A549 (cell line): ENCODE results near the gene SPATA2L.

Source experiments
- CTCF ChIP-seq: fragments of >200 bp; sonication (Bioruptor Twin); formaldehyde crosslinking; IDR thresholded peaks from 3 replicates; pipeline ENCODE4 v1.5.1; 2016
- EP300 ChIP-seq, 2 experiments: fragments of >200 bp; sonication (Bioruptor Twin); formaldehyde crosslinking; IDR thresholded peaks; 2 replicates in 1 of 2; 3 replicates in 1 of 2; pipeline ENCODE4 v1.6.1; 2016 to 2017
- HOXA7 ChIP-seq: fragments of 250-450 bp; sonication (Bioruptor Pico); IDR thresholded peaks from 2 replicates; pipeline ENCODE4 v1.5.0; 2020; ENCODE audit warnings: mild to moderate bottlenecking, moderate library complexity
- JUN ChIP-seq, 2 experiments: fragments of >200 bp; sonication (Bioruptor Twin); formaldehyde crosslinking; IDR thresholded peaks; 2 replicates in 1 of 2; 3 replicates in 1 of 2; pipeline ENCODE4 v1.6.1; 2016 to 2017
- POLR2AphosphoS2 ChIP-seq: conservative IDR thresholded peaks from 2 replicates; pipeline ENCODE4 v1.6.1; 2012; ENCODE audit warnings: low read length, improper control_type of control experiment, inconsistent platforms

GRCh38 chr16:89712274-89712781, 10.8 kb upstream of the SPATA2L start:
- TF ChIP-seq CTCF (no peak), JUN (IDR thresholded peaks at IDR 0.05) (no peak), HOXA7 (no peak), POLR2AphosphoS2 (no peak), EP300 (IDR thresholded peaks at IDR 0.05) (no peak)
